GM21529 (cell line): Measurements from ENCODE around the gene POLD1.

Source experiments
- ATAC-seq: cut with Tn5 transposase; IDR thresholded peaks from one replicate; pipeline ENCODE4 v1.9.1; 2021; ENCODE audit not compliant: unreplicated experiment

The POLD1 gene

DNA sequence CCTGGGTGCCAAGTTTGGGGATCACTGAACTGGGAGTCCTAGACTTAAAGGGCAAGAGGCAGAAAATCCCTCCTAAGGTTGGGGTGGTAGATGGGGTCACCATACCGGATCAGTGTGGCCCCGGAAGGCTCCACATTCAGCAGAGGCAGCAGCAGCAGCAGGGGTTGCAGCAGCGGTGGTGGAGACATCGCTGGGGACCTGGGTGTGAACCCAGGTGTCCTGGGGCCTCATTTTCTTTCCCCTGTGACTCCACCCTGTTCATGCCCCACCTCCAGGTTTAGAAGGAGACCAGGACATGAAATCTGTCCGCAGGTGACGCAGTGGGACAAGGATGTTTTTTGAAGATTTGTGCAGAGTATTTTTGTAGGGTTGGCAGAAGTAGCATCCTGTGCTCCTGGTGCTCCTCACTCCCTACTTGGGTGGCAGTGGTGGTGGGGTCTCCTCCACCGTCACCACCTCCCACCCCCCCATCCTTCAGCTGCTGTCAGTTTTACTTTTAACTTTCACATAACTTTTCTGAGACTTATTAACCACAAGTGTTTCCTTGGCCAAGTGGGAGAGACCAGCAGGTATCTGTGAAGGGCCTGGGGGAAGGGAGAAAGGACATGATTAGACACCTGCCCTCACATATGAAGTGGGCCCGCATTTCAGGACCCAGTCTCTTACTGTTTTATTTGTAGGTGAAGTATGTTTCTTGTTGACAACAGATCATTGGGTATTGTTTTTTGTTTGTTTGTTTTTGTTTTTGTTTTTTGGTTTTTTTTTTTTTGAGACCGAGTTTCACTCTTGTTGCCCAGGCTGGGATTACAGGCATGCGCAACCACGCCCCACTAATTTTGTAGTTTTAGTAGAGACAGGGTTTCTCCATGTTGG lies 18.5 kb upstream of the POLD1 start, which contains the start of gene NAPSA:
Gene NAPSA, minus strand, starts transcription at position 206 of the 873 bp plus-strand sequence. Its CDS starts 18 bp downstream, at position 188.
- ATAC-seq = no peak

GRCh38 chr19:50368649-50369570 lies 15.2 kb upstream of the POLD1 start:
- ATAC-seq = peak; percentile 57

DNA sequence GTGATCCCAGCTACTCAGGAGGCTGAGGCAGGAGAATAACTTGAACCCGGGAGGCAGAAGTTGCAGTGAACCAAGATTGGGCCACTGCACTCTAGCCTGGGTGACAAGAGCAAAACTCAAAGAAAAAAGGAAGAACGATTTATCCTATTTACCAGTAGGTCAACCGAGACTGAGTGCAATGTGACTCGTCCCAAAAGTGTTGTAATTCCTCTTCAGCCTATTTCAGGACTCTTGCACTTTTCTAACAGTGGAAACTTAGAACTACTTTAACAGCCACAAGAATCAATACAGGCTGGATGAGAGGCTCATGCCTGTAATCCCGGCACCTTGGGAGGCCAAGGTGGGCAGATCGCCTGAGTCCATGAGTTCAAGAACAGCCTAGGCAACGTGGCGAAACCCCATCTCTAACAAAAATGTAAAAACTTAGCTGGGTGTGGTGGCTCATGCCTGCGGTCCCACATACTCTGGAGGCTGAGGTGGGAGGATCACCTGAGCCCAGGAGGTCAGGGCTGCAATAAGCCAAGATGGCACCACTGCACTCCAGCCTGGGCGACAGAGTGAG lies 12.2 kb upstream of the POLD1 start:
- ATAC-seq = no peak

DNA sequence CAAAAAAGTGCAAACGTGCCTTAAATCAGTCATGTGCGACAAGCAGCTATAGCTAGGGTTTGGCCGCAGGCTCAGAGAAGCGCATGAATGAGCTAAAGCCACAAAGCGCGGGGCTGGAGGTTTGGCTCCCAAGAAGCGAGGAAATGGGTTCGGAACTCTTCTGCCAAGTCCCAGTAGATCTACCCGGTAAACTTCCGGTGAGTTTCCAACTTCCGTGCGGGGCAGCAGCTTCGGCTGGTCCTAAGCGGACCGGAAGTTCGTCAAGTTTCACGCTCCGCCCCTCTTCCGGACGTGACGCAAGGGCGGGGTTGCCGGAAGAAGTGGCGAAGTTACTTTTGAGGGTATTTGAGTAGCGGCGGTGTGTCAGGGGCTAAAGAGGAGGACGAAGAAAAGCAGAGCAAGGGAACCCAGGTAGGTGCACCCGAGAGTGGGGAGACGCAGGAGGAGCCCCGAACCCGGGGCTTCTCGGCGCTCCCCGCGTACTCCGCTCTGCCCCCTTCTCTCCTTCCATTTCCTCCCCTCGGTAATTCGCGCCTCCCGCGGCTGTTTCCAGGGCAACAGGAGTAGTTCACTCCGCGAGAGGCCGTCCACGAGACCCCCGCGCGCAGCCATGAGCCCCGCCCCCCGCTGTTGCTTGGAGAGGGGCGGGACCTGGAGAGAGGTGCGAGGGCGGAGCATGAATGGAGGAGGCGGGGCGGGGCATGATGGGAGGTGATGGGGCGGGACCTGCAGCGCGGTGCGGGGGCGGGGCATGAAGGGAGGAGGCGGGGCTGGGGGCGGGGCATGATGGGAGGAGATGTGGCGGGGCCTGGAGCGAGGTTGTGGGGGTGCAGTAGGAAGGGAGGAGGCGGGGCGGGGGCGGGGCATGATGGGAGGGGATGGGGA lies 7.7 kb upstream of the POLD1 start, which contains the start of gene NR1H2:
Gene NR1H2, plus strand, starts transcription at position 292 of the 885 bp plus-strand sequence. CDS start 1,149 bp downstream, outside the sequence.
- peak; percentile 84 for ATAC-seq

- ATAC-seq = no peak
Observed at GRCh38 chr19:50377051-50377461, 7.1 kb upstream of the POLD1 start.

DNA sequence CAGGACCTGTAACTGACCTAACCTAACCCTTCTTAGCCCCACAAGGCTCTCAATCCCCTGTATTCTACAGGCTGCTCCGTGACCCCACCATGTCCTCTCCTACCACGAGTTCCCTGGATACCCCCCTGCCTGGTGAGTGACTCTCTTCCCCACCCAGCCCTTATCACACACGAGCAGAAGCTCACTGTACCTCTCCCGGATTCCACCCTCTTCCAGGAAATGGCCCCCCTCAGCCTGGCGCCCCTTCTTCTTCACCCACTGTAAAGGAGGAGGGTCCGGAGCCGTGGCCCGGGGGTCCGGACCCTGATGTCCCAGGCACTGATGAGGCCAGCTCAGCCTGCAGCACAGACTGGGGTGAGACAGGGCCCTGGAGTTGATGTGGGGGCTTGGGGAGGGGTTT lies 6.6 kb upstream of the POLD1 start:
- ATAC-seq = no peak

- no peak for ATAC-seq
Observed at GRCh38 chr19:50378169-50378862, 5.8 kb upstream of the POLD1 start.

GRCh38 chr19:50378863-50379236 lies 5.3 kb upstream of the POLD1 start:
- no peak for ATAC-seq

DNA sequence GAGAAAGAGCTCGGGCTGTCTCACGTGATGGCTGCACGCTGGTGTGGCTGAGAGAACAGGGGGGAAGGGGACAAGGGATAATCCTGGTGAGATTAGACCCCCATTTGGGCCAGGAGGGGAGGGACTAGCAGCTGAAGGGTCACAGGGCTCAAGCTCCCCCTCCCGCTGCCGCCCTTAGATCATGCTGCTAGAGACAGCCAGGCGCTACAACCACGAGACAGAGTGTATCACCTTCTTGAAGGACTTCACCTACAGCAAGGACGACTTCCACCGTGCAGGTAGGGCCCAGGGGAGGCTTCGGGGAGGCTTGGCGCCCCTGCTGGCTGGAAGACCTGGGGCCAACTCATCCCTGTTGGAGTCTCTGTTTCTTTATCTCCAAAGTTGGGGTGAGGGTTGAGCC lies 4.5 kb upstream of the POLD1 start:
- ATAC-seq = no peak

- ATAC-seq = no peak
Observed at GRCh38 chr19:50380137-50380536, 4.0 kb upstream of the POLD1 start.

DNA sequence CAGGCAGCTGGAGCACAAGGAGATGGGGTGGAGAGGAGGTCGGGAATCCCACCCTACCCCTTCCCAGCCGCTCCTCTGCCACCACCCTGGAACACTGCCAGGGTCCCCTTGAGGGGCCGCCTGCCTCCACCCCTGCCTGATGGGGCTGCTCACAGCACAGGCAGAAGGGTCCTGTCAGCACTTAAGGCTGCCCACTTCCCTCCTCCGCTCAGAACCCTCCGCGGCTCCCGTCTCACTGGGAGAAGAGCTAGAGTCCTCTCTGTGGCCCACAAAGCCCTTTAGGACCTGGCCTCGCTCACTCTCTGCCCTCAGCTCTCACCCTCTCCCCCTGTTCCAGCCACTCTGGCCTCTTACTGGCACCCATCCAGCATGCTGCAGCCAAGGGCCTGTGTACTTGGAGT lies 3.4 kb upstream of the POLD1 start:
- ATAC-seq = no peak

DNA sequence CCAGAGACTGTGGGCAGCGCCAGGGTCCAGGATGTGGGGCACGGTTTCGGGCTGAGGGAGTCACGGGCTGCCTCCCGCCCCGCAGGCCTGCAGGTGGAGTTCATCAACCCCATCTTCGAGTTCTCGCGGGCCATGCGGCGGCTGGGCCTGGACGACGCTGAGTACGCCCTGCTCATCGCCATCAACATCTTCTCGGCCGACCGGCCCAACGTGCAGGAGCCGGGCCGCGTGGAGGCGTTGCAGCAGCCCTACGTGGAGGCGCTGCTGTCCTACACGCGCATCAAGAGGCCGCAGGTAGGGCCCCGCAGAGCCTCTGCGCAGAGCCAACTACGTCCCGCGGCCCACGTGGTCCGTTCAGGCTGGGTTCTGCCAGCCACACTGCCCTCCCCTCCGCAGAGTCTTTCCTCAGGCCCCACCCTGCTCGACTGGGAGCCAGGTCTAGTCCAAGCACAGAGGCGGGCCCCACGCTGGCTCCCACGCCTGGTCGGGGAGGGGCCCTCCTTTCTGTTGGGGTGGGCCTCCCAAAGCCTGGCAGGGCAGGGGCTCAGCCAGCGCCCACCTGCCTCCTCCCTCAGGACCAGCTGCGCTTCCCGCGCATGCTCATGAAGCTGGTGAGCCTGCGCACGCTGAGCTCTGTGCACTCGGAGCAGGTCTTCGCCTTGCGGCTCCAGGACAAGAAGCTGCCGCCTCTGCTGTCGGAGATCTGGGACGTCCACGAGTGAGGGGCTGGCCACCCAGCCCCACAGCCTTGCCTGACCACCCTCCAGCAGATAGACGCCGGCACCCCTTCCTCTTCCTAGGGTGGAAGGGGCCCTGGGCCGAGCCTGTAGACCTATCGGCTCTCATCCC lies 2.0 kb upstream of the POLD1 start:
- no peak for ATAC-seq

DNA sequence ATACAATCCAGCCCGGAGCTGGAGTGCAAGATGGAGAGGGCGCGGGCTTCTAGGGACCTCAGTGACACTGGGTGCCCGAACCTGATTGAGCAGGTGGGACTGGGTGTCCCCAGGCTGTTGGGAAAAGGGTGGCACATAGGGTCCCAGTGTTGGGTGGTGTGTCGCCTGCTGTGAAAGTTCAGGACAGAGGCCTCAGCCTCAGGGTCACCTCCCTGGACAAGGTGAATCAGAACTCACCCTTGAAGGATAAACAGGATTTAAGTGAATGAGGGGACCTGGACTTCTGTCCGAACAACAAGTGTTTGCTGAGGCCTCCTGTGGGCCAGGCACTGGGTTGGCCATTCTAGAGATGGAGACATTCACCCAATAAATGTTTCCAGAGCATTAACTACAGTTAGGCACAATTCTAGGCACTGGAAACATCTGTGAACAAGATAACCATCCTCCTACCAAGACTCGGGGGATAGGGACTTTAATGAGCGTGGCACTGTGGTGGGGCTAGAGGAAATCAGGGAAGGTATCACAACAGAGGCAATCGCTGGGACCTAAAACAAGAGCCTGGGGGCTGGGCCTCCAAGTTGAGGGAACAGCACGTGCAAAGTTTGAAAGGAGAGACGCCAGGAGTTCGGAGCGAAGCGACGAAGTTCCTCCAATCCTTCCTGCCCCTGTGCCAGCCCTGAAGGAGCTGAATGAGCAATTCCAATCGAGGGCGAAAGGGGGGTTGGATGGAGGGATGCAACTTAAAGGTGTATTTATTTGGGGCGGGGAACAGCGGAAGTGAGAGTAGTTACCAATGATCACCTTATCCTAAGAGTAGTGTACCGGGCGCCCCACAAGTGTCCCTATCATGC lies 921 bp upstream of the POLD1 start:
- ATAC-seq = no peak

- ATAC-seq = no peak
Observed at GRCh38 chr19:50384685-50385535, 763 bp downstream of the POLD1 start.

DNA sequence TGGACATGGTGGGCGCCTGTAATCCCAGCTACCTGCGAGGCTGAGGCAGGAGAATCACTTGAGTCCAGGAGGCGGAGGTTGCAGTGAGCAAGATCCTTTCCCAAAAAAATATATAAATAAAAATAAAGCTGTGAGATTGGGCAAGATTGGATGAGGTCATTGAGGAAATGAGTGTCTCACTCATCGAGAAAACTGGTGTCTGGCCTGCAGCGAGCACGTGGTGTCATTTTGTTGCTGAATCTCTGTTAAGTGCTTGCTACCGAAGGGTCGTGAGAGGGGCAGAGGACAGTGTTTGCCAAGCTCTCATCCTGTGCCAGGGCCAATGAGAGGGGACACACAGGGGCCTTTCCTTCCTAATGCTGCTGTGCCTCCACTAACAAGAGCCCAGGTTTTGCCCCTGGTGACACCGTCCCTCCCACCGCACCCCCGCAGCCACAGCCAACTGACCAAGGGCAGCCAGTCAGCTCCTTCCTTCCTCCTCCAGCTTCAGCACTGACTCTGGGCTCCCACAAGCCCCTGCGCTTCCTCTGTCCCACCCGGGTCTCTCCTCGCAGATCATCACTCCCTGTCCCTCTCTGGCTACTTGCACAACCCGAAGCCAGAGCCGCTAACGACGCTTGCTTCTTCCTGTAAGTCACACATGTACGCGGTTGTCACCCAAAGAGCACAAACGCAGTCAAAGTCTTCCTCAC lies 3.2 kb downstream of the POLD1 start:
- ATAC-seq = no peak

GRCh38 chr19:50387868-50388245 lies 3.7 kb downstream of the POLD1 start:
- ATAC-seq = no peak
